GM10248 (cell line): Measurements from ENCODE around the gene DAB2IP.

ENCODE experiments used
- CTCF ChIA-PET: fragments of 300-600 bp; sonication (Branson Sonifier 250); formaldehyde crosslinking; extraction: SDS; loops from one replicate; lab custom pipeline; 2021; ENCODE audit warnings: antibody characterized with exemption; lab: Yijun Ruan, JAX
- POLR2A ChIA-PET: fragments of 350-650 bp; sonication (Branson Sonifier 250); formaldehyde crosslinking; extraction: SDS; loops from one replicate; lab custom pipeline; 2020; ENCODE audit warnings: antibody characterized with exemption; lab: Yijun Ruan, JAX
- DNase-seq: peaks from one replicate; pipeline ENCODE4 v3.0.0; 2012; ENCODE audit errors: extremely low spot score
- CTCF ChIP-seq: IDR thresholded peaks from 2 replicates; pipeline ENCODE4 v1.5.1; 2012; ENCODE audit warnings: mild to moderate bottlenecking, low read depth; ENCODE audit errors: extremely low read depth, missing control alignments, control extremely low read depth

The DAB2IP gene

GRCh38 chr9:121744002-121744686 lies 92.7 kb downstream of the DAB2IP start:
- ChIA-PET POLR2A (no interaction called here), CTCF (interaction anchor here (1.1 to 2.1 kb wide), 3 partner anchors 9 to 11 kb away, joined by 3 to 9 read pairs (median 4); no protein-coding TSS in a partner anchor)
- peak; percentile 67 for DNase-seq
- TF ChIP-seq CTCF = peak; percentile 65

- TF ChIP-seq CTCF = no peak
- DNase-seq = no peak
- POLR2A ChIA-PET = no interaction called here
- CTCF ChIA-PET = interaction anchor here (1.3 kb wide), 1 partner anchor 10 kb away, joined by 4 read pairs; no protein-coding TSS in a partner anchor
Observed at GRCh38 chr9:121744687-121745395, 93.4 kb downstream of the DAB2IP start.

GRCh38 chr9:121745396-121745695 lies 93.9 kb downstream of the DAB2IP start:
- DNase-seq = no peak
- no peak for TF ChIP-seq CTCF
- ChIA-PET POLR2A (no interaction called here), CTCF (interaction anchor here (1.3 kb wide), 1 partner anchor 10 kb away, joined by 4 read pairs; no protein-coding TSS in a partner anchor)

- TF ChIP-seq CTCF = no peak
- POLR2A ChIA-PET = no interaction called here
- no peak for DNase-seq
- CTCF ChIA-PET = interaction anchor here (1.2 to 1.4 kb wide), 2 partner anchors 11 to 140 kb away, joined by 3 to 6 read pairs; no protein-coding TSS in a partner anchor
Observed at GRCh38 chr9:121746411-121746810, 95.0 kb downstream of the DAB2IP start.

GRCh38 chr9:121746866-121747265 lies 95.4 kb downstream of the DAB2IP start:
- no peak for DNase-seq
- ChIA-PET POLR2A (no interaction called here), CTCF (interaction anchor here (1.2 to 1.4 kb wide), 2 partner anchors 12 to 140 kb away, joined by 3 to 6 read pairs; no protein-coding TSS in a partner anchor)
- no peak for TF ChIP-seq CTCF

- DNase-seq = no peak
- no peak for TF ChIP-seq CTCF
- CTCF ChIA-PET = no interaction called here
- POLR2A ChIA-PET = interaction anchor here (0.5 kb wide), 1 partner anchor 106 kb away, joined by 6 read pairs; no protein-coding TSS in a partner anchor
Observed at GRCh38 chr9:121748074-121748473, 96.6 kb downstream of the DAB2IP start.
